ENCODE data around the gene DGKI.

DGKI gene

GRCh38 chr7:137445268-137445667 lies 401.5 kb downstream of the DGKI start:
- no peak for TF ChIP-seq CTCF (IDR thresholded peaks at IDR 0.05; ENCODE audit: borderline replicate concordance, control extremely low read depth, extremely low read depth, insufficient read depth, missing control alignments)
- in situ Hi-C loops (cut with MboI; ENCODE audit: low sequenced_read_pairs, unreplicated experiment) = no loop called here
- no peak for DNase-seq (ENCODE audit: low spot score)

- in situ Hi-C loops (cut with MboI; ENCODE audit: low sequenced_read_pairs, unreplicated experiment) = no loop called here
- no peak for TF ChIP-seq CTCF (IDR thresholded peaks at IDR 0.05; ENCODE audit: borderline replicate concordance, control extremely low read depth, extremely low read depth, insufficient read depth, missing control alignments)
- DNase-seq (ENCODE audit: low spot score) = no peak
These were observed 403.2 kb downstream of the DGKI start for GRCh38 chr7:137443616-137444015.

DNA sequence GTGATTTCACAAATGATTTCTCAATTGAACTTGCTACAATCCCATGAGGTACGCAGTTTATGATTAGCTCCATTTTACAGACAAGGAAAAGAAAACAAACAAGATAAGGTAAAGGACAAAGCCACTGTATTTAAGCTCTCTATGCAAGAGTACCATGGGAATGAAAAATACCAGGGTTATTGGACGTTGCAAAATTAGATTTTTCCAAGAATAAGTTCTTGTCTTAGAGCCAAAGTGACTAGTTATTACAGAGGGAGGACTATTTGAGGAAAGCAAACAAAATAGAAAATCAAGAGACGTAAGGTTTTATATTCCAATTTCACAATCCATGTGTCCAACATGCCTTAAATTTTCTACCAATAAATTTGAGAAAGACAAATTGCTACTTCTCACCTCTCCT lies 405.3 kb downstream of the DGKI start:
- DNase-seq (ENCODE audit: low spot score) = no peak
- in situ Hi-C loops (cut with MboI; ENCODE audit: low sequenced_read_pairs, unreplicated experiment) = no loop called here
- no peak for TF ChIP-seq CTCF (IDR thresholded peaks at IDR 0.05; ENCODE audit: borderline replicate concordance, control extremely low read depth, extremely low read depth, insufficient read depth, missing control alignments)

GRCh38 chr7:137439829-137440825 lies 406.6 kb downstream of the DGKI start:
- in situ Hi-C loops (cut with MboI; ENCODE audit: low sequenced_read_pairs, unreplicated experiment) = no loop called here
- no peak for TF ChIP-seq CTCF (IDR thresholded peaks at IDR 0.05; ENCODE audit: borderline replicate concordance, control extremely low read depth, extremely low read depth, insufficient read depth, missing control alignments)
- DNase-seq (ENCODE audit: low spot score) = no peak

GRCh38 chr7:137434946-137435345 lies 411.8 kb downstream of the DGKI start:
- DNase-seq (ENCODE audit: low spot score) = no peak
- no peak for TF ChIP-seq CTCF (IDR thresholded peaks at IDR 0.05; ENCODE audit: borderline replicate concordance, control extremely low read depth, extremely low read depth, insufficient read depth, missing control alignments)
- in situ Hi-C loops (cut with MboI; ENCODE audit: low sequenced_read_pairs, unreplicated experiment) = no loop called here

DNA sequence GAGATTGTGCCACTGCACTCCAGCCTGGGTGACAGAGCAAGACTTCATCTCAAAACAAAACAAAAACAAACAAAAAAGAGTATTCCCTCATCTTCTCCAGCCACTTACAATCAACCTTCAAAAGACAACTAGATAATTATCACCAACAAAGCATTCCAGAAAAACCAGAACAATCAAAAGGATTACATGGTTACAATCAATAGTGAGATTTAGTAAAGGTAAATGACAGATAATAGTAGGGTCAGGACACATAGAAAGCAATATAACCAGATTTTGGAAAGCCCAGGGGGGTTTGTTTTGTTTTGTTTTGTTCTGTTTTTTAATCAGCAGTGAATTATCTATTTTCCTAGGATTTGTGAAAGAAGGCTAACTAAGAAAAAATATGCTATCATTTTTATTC lies 412.2 kb downstream of the DGKI start:
- DNase-seq (ENCODE audit: low spot score) = no peak
- TF ChIP-seq CTCF (IDR thresholded peaks at IDR 0.05; ENCODE audit: borderline replicate concordance, control extremely low read depth, extremely low read depth, insufficient read depth, missing control alignments) = no peak
- in situ Hi-C loops (cut with MboI; ENCODE audit: low sequenced_read_pairs, unreplicated experiment) = no loop called here

Data from GM13976 (cell line).